ENCODE data around the gene RASL10A. TPM values are rescaled to one million over a fixed set of nuclear protein-coding genes. Genes with fewer than 3 reads are reported as not detected.

The RASL10A gene
- polyA plus RNA-seq, 4 donors, result 0.22 to 0.24 TPM; not detected in 2

GRCh38 chr22:29339381-29340235 lies 24.1 kb upstream of the RASL10A start:
- no peak for DNase-seq (ENCODE audit: low read depth in 4 of 4, low spot score in 3 of 4)

DNA sequence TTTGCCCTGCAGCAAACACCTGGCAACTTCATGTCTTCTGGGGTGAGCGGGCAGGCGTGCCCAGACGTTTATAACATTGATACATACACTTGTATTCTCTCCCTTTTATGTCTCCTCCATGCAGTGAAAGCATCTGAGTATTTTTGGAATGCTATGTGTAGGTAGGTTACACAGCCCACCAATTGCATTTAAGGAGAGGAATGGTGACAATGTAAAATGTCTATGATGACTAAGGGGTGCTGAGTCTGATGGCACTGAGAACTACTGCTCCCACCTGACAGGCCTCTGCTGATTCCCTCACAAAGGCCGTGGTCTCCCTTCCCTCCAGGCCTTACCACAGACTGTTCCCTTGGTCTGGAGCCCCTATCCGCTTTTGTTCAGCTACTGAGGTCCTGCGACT lies 22.9 kb upstream of the RASL10A start:
- no peak for DNase-seq (ENCODE audit: low read depth in 4 of 4, low spot score in 3 of 4)

GRCh38 chr22:29337631-29338284 lies 22.3 kb upstream of the RASL10A start:
- no peak for DNase-seq (ENCODE audit: low read depth in 4 of 4, low spot score in 3 of 4)

GRCh38 chr22:29336751-29337490 lies 21.4 kb upstream of the RASL10A start:
- no peak for DNase-seq (ENCODE audit: low read depth in 4 of 4, low spot score in 3 of 4)

- no peak for DNase-seq (ENCODE audit: low read depth in 4 of 4, low spot score in 3 of 4)
Observed at GRCh38 chr22:29335656-29336055, 20.2 kb upstream of the RASL10A start.

- DNase-seq (ENCODE audit: low read depth in 4 of 4, low spot score in 3 of 4), result no peak
Observed at GRCh38 chr22:29334696-29335344, 19.3 kb upstream of the RASL10A start.

DNA sequence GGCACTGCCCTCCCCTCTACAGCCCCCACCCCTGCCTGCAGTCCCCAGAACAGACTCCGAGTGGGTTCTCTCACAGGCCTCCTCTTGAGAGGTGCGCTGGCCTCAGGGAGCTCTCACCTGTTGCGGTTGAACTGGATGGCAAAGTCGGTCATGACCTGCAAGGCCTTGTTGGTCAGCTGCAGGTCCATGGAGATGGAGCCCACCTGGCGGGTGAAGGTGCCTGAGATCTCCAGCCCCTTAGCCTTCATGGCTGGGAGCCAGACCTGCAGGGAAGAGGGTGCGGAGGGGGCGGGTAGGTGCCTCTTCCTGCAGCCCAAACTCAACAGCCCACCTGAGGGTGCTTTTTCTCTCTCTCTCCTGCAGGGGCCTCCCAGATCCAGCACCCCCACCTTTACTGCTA lies 18.7 kb upstream of the RASL10A start:
- DNase-seq (ENCODE audit: low read depth in 4 of 4, low spot score in 3 of 4), result no peak

GRCh38 chr22:29332886-29333496 lies 17.5 kb upstream of the RASL10A start:
- no peak for DNase-seq (ENCODE audit: low read depth in 4 of 4, low spot score in 3 of 4)

GRCh38 chr22:29331658-29332300 lies 16.3 kb upstream of the RASL10A start:
- no peak for DNase-seq (ENCODE audit: low read depth in 4 of 4, low spot score in 3 of 4)

DNA sequence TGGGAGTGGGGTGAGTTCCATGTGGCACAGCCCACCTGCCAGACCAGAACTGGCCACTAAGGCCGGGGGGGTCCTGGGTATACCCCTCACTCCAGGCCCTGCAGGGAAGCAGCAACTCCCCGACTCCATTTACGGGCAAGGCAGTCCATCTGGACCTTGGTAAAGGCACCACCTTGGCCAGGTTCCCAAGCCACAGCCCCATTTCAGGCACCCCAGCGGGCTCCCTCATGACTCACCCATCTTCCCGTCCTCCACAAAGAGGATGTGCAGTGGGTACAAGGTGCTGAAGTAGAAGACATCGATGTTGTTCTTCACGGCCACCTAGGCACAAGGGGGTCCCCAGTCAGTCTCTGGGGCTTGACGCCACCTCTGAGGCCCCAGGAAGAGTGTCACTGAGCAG lies 15.7 kb upstream of the RASL10A start:
- no peak for DNase-seq (ENCODE audit: low read depth in 4 of 4, low spot score in 3 of 4)

GRCh38 chr22:29330753-29331152 lies 15.3 kb upstream of the RASL10A start:
- no peak for DNase-seq (ENCODE audit: low read depth in 4 of 4, low spot score in 3 of 4)

DNA sequence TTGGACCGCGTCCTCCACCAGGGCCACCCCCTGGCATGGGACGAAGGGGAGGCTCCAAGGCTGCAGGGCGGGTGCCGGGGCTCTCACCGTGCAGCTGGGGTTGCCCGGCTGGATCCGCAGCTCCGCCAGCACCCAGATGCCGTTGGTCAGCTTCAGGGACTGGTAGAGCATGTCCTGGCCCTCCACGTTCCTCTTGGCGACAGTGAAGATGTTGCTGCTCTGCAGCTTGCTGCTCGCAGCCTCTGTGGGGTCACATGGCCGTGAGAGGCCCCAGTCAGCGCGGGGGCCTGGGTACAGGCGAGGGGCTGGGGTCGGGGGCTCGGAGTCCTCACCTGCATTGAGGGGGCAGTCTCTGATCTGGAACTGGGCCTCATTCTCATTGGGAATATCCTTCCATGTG lies 14.8 kb upstream of the RASL10A start:
- DNase-seq (ENCODE audit: low read depth in 4 of 4, low spot score in 3 of 4), result no peak

GRCh38 chr22:29329581-29329980 lies 14.1 kb upstream of the RASL10A start:
- DNase-seq (ENCODE audit: low read depth in 4 of 4, low spot score in 3 of 4), result no peak

- DNase-seq (ENCODE audit: low read depth in 4 of 4, low spot score in 3 of 4), result no peak
Observed at GRCh38 chr22:29328566-29329500, 13.3 kb upstream of the RASL10A start.

DNA sequence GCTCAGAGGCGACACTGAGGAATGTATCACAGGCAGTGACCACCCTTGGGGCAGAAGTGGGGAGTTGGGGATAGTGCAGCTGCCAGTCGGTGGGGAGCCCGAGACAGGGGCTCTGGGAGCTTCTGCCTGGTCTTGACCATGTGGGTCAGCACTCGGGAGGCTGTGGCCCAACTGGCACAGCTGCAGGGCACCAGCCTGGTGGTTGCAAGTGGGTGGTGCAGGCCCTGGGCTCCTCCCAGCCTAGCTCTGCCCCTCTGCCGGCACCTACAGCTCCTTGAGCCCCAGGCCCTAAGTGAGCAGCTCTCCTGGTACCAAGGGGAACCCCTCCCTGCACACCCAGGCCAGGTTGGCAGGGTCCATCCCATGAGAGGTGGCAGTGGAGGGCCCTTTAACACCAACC lies 12.6 kb upstream of the RASL10A start:
- no peak for DNase-seq (ENCODE audit: low read depth in 4 of 4, low spot score in 3 of 4)

DNA sequence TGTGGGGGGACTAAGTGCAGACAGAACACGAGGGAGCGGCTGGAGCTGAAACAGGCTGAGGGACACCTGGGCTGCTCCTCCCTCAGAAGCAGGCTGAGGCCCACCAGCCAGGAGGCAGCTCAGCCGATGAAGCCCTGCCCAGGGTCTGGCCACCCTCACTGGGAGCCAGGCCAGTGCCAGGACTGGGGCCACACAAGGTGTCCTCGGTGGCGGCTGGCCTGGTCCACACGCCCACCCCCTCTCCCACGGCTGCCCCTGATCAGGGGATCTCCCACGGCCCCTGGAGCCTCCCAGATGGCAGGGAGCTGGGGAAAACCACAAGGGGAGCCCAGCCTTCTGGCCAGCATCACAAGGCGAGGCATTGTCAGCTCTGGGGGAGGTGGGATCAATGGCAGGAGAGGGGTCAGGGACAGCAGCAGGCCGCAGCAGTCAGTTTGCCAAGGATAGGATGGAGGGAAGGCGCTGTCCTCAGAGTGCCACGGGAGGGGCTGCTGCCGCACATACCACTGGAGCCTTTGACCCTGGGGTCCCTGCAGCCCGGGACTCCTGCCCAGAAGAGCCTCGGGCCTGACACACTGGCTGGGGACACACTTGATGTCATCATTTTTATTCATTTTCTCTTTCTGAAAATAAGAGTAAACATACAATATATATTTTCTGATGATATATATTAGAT lies 11.7 kb upstream of the RASL10A start:
- DNase-seq (ENCODE audit: low read depth in 4 of 4, low spot score in 3 of 4), result no peak

- no peak for DNase-seq (ENCODE audit: low read depth in 4 of 4, low spot score in 3 of 4)
Observed at GRCh38 chr22:29326481-29326880, 11.0 kb upstream of the RASL10A start.

DNA sequence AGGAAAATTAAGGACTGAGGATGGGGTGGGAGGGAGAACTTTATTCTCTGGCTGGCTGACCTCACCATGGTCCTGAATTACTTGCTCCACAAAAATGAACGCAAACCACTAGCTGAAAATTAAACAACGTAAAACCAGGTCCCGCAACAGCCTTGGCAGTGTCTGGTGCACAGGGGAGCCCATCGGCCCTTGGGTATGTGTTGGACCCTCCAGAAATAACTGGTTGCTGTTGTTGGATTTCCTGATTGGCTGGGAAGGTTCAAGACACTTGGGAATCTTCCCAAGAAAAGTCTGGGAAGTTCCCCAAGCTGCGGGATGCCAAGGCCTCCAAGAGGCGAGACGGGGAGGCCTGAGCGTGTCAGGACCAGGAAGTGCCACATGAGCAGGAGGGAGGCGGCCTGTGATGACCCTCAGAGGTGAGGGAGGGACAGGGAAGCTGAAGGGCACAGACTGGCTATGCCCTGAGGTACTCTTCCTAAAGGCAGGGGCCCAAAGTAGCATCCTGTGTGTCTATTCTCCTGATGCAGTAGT lies 10.4 kb upstream of the RASL10A start:
- no peak for DNase-seq (ENCODE audit: low read depth in 4 of 4, low spot score in 3 of 4)

Measured in right renal pelvis (tissue), 4 donors.